Activated CD4-positive, alpha-beta T cell treated with anti-CD3 and anti-CD28 coated beads, Interleukin-10, Interleukin-2, amounts not matched to agents 100 ng/mL and 50 ng/mL, durations not matched to agents 16 hours and 8 hours (primary cell): ENCODE measurements around the gene CENPN.

ENCODE experiments used
- DNase-seq: peaks from one replicate; pipeline ENCODE4 v3.0.0-alpha.2; 2020

CENPN gene, protein sequence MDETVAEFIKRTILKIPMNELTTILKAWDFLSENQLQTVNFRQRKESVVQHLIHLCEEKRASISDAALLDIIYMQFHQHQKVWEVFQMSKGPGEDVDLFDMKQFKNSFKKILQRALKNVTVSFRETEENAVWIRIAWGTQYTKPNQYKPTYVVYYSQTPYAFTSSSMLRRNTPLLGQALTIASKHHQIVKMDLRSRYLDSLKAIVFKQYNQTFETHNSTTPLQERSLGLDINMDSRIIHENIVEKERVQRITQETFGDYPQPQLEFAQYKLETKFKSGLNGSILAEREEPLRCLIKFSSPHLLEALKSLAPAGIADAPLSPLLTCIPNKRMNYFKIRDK

DNA sequence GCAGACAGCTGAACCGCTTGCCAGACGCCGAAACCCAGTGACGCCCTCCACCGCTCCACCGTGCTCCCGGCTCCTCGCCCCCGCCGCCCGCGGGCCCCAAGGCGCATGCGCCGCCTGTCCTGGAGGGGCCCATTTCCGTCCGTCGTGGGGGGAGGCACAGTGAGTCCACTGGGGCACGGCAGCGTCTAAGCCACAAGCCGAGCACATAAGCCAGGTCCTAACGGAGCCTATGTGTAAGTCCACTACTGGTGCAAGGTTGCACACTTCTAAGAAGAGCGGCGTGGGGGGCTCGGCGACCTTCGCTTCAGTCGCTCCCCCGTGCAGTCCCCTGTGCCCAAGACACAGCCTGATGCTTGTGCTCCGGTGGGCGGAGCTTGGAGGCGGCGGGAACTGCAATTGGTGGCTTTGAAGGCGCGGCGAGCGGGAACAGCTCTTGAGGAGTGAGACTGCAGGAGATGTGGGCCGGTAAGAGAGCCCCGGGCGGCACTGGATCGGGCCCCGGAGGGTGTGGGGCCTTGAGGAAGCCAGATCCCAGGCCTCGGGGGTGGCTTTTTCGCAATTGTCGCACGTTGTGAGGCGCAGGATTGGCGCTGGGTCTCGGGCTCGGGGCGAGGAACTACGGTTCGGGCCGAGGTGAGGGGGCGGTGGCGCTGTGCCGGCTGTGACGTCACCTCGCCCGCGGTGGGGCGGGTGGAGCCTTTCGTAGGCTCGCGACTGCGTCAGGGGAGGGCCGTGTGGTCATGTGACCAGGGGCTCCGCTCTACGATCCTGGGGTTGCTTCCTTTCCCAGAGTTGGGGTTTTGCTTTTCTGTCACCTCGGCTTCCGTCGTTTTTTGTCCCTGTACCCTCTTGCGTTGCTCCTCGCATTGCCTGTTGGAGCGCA lies at the start of gene CENPN, which contains the start of gene CMC2:
TSS of gene CENPN (plus strand) at position 402 of the 883 bp plus-strand sequence. CDS start 4,726 bp downstream, outside the sequence.
TSS of gene CMC2 (minus strand) at position 73 of the 883 bp plus-strand sequence. CDS start 9,491 bp downstream, outside the sequence.
- peak; percentile 98 for DNase-seq

DNA sequence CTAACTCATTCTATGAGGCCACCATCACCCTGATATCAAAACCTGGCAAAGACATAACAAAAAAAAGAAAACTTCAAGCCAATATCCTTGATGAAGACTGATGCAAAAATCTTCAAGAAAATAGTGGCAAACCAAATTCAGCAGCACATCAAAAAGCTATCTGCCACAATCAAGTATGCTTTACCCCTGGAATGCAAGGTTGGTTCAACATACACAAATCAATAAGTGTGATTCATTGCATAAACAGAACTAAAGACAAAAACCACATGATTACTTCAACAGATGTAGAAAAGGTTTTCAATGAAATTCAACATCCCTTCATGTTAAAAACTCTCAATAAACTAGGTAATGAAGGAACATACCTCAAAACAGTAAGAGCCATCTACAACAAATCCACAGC lies 48.7 kb upstream of the CENPN start:
- DNase-seq = no peak

DNA sequence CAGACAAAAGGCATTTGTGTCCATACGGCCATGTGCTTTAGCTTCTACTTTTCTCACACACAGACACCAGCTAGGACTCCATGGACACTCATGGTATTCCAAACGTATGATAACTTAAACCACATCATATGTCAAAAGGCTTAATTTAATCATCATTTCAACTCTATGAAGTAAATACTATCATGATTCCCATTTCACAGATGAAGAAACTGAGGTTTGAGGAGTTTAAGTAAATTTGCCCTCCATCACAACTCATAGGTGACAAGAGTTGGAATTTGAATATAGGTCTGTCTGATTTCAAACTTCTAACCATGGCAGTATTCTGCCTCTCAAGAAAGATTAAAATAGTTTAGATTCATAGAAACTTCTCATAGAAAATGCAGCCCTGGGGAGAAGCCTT lies 44.1 kb upstream of the CENPN start:
- no peak for DNase-seq

DNA sequence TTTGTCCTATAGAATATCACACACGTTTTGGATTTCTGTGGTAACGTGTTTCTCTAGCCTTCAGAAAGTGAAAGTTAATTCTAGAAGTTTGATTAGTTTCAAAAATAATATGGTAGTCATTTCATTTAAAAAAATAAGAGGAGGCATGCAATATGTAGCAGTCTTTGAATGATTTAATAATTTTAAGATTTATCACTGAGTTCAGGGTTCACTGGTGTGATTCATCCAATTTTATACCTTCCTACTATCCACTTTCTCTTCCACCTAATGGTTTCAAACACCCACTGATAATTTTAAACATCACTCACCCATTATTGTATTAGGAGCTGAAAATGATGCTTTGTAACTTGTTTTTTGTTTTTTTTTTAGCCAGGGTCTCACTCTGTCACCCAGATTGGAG lies 42.7 kb upstream of the CENPN start:
- DNase-seq = no peak

DNA sequence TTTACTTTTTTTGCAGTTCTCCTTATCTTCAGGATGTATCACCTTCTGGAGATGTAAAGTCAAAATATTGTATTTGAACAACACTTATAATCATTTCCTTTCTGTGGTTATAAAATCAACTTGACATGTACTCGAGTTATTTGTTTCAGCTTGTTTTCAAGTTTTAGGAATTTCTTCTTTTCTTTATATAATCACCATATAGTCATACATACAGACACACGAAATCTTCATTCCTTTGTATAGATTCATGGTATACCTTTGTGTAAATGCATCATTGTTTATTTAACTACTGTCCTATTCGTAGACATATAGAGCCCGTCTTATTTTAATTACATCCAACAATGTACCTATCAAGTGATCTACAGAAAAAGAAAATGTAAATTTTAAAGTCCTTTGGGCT lies 40.4 kb upstream of the CENPN start:
- no peak for DNase-seq

DNA sequence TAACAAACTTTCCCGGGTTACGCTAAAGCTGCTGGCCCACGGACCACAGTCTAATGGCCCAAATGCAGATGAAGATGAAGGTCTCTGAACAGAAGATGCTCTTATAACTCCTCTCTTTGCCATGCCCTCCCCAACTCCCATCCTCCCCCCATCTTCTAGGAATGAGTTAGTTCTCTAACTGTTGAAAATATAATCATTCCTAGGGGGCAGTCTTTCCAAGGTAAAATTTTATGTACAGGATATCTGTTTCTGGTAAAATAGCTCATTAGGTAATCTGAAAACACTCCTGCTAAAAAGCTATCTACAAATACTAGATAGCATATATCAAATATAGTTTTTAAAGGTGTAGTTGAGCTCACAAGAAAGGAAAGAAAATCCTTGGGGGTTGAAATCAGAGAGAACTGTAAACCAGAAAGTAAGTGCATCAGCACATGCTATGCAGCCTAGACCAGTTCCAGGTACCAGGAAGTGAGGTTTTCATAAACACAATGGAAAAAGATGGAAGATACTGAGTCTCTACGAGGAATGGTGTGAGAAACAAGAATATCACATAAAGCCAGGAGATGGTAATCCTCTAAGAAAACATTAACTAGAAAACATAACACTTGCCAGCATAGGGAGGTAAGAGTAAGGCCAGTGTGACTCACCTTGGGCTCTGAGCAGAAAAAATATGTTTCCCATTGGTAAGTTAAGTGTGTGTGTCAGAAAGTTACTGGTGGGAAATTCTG lies 38.5 kb upstream of the CENPN start:
- DNase-seq = no peak

DNA sequence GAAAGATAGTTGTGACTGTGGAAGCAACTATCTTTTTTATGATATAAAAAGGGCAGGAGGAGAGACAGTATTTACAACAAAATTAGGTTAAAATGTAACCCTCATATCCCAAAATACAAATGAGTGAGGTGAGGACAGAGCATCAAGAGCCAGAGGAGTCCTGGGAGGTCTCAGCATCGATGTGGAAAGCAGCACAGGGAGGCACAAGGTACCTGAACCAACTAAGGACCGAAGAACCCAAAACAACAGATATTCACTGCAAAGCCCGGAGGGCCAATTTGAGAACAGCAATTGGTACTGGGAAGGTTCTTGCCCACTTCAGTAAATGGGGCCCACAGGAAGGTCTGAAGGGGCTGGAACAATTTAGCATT lies 37.9 kb upstream of the CENPN start:
- no peak for DNase-seq

DNA sequence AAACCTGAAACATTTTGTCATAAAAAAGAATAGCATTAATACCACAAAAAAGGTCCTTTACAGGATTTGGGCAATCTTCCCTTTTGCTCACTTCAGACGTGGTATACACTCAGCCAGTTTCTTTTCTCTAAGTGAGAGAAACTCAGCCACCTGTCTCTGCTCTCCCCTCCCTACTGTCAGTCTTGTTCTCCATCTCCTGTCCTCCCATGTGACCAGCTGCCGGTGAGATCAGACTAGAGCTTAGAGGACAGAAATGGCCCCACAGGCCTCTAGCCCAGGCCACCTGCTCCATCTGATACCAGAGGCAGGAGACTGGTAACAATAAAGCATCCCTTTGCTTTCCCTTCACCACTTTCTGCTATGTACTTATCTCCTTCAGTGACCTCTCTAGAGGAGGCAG lies 35.2 kb upstream of the CENPN start:
- no peak for DNase-seq

DNA sequence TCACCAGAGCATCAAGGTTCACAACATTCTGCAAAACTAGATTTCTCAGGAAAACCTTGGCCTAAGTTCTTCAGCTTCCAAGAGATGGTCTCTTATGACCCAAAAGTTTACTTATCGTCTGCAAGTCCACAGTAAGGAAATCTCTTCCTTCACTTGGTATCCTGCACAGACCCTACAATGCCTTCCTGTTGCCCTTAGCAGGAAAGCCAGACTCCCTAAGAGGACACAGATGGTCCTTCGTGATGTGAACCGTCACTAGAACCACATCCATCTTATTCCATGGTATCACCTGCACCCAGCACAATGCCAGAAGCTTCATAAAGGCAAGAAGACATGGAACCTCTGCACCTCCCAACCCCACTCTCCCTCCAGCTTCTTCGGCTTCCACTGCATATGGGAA lies 34.4 kb upstream of the CENPN start:
- DNase-seq = no peak

DNA sequence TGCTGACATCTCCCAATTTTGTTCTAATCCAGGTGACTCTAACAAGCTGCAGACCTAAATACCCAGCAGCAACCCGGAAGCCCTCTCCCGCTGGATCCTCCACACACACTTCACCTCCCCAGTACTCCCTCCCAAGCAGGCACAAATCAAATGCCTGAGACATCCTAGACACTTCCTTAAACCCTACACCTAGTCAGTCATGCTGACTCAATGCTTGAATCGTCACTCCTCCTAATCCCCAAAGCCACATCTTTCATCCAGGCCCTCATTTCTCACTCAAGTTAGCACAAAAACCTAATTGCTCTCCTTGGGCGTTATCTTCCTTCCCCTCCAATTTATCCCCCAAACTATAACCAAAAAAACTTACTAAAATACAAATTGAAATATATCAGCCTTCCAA lies 33.0 kb upstream of the CENPN start:
- DNase-seq = no peak

DNA sequence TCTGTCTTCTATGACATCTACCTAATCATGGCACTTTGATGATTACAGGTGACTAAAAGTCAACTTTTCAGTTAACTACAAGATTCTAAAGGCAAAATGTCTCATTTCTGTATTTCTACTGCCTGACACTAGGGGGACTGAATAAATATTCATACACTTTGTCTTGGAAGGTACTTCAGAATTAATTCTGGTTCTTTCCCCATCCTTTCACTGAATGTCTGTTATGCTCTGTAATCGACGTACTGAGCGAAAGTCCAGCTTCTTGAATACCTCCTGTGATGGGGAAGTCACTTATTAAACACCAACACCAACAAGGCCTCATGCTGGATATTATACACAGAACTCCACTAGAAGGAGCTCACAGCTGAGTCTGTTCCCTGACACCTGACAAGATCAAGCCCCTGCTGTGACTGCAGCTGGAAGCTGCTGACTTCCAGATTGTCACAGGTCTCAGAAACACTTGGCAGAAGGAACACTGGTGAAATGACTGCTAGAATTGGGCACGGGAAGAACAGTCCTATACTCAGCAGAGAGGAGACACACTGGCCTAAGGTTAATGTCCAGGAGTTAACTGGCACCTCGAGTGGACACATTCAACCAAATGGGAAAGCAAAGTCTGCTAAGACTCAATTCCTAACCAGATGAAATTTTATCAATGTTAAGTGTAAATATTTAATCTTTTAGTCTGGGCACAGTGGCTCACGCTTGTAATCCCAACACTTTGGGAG lies 32.2 kb upstream of the CENPN start:
- DNase-seq = no peak

DNA sequence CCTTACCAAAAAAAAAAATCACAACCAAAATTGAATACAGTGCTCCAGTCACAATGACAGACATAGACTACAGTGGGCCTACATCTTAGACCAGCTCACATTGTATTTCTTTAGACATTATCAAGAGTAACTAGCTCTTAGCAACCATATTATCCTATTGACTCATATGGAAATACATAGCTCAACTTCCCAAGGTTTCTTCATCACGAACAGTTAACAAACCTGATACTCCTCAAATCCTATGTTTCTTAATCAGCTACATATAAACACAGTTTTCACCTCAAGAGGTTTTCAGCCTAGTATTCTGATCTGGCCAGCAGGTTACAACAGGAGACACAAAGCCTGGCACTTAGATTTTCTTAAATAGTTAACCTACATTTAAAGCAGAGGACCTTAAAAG lies 30.1 kb upstream of the CENPN start:
- no peak for DNase-seq

DNA sequence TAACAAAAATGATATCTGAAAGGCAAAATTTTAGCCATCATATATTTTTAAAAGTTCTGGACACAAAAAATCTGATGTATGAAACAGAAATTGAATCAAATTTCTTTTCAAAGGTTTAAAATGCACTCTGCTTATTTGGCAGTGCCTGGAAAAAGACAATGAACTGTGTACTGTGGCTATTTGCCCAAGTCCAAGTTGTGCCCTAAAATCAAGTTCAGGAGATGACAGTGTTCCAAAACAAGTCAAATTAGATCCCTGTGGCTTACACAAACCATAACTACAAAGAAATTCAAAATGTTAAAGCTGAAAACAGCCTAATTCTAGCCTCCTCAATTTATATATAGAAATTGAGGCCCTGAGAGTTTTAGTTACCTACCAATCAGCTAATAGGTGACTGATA lies 25.9 kb upstream of the CENPN start:
- no peak for DNase-seq

DNA sequence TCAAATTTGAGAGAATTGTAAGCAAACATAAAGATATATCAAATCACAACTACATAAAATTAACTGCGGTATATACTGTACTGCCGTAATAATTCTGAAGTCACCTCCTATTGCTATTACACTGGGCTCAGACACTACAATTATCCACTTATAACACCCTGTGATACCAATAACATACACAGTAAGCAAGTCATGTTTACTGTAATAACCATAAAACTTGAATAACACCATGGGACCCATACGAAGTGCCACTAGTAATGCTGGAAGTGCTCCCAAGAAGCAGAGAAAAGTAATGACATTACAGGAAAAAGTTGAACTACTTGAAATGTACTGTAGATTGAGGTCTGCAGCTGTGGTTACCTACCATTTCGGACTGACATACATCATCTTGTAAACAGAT lies 24.4 kb upstream of the CENPN start:
- no peak for DNase-seq

DNA sequence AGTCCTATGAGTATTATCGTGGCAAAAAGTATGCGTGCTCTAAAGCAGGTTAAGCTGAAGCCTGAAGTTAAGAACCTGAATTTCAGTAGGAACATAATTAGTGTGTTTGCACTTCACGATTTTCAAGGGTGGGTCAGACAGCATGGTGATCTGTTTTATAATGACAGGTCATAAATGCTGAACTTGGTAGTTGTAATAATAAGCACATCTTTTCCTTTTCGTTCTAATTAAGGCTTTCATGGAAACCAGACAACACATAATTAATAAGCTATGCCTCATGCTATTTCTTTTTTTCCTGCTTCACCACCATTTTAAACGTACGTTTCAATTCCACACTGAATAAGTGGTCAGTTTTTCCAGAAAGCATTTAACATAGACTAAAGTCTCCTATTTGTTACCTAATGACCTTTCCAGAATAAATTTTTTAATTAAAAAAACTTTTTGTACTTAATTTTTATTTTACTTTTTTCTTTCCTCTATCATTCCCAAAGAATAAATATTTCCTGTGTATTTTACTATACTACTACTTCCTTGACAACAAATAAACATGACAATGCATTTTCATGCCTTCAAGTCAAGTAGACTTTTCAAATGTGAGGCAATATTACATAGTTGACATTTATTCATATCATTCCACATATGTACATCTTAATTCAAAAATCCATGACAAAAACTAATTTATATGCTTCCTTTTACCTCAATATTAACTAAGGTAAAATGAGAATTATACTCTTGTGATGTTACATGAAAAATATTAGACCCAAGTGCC lies 22.7 kb upstream of the CENPN start:
- no peak for DNase-seq

DNA sequence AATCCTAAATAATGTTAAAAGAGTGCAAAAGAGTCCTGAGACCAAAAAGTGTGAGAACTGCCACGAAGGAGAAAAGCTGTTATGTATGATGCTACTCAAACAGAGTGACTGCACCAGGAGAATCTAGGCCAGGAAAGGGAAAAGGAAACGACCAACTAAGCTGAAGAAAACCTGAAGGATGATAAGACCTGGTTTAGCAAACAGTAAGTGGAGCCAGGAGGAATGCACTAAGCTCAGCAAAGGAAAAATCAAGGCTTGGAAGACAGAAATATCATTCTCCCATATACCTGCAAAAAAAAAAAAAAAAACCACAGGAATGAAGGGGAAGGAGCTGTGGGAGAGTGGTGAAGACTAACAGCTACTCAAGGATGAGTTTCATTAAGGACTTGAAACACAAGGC lies 21.4 kb upstream of the CENPN start:
- DNase-seq = no peak

DNA sequence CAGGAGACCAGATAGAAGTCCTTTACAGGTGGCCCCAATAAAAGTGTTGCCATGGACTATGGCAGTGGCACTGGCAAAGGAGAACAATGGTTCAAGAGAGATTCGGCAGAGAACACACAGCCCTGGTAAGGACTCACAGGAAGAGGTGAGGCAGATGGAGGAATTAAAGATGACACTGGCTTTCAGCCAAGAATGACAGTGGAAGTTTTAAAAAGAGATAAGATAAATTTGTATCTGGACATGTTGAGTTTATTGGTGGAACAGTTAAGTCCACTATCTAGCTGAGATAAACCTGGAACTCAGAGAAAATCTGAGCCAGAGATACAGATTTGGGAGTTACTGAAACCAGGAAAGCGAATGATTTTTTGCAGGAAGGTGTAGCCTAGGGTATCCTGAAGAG lies 20.5 kb upstream of the CENPN start:
- no peak for DNase-seq

DNA sequence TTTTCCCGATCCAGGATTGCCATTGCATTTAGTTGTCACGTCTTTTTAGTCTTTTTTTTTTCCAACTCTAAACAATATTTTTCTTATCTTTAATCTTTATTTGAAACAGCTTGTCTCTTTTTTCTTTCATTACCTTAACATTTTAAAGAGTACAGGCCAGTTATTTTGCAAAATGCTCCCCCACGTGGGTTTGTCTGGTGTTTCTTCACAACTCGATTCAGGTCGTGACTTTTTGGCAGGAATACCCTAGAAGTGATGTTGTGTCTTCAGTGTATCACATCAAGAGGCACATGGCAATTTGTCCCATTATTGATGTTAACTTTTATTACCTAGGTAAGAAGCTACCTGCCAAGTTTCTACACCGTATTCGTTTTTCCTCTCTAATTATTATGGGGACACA lies 18.3 kb upstream of the CENPN start:
- no peak for DNase-seq

DNA sequence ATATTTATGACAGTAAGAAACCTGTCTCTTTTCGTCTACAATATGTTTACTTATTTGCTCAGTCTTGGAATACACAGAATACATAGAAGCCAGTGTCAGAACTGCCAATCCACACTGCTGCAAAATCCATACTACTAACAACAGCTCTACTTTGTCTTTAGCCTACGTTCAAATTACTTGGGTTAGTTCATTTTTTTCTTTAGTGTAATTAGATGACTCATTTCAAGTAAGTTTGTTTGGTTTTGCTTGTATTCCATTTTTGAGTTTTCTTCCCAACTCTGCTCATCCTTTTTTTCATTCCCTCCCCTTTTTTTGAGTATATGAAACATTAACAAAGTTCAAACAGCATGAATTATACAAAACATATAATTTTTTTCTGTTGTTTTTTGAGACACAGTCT lies 17.2 kb upstream of the CENPN start:
- no peak for DNase-seq

DNA sequence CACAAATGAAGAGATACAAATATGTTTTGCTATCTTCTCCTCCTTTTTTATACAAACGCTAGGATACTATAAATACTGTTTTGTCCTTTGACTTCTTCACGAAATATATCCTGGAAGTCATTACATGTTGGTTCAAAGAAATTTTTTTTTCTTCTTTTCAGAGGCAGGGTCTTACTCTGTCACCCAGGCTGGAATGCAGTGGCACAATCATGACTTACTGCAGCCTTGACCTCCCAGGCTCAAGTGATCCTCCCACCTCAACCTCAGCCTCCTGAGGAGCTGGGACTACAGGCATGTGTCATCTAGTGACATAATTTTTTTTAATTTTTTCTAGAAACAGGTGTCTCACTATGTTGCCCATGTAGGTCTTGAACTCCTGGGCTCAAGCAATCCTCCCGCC lies 16.4 kb upstream of the CENPN start:
- no peak for DNase-seq

DNA sequence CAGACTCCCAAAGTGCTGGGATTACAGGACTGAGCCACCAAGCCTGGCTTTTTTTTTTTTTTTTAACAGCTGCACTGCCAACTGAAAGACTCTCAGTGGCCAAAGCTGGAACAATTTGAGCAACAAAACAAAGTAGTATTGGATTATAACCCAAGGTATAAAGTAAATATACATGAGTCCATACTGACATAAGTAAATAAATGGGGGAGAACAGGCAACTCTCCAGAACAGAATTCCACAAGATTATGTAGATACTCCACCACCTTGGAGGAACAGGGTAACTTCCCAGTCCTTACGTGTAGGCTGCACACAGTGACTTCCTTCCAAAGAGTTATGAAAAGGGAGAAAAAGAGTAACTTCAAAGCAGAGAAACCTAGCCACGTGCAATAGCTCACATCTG lies 16.0 kb upstream of the CENPN start:
- DNase-seq = no peak

DNA sequence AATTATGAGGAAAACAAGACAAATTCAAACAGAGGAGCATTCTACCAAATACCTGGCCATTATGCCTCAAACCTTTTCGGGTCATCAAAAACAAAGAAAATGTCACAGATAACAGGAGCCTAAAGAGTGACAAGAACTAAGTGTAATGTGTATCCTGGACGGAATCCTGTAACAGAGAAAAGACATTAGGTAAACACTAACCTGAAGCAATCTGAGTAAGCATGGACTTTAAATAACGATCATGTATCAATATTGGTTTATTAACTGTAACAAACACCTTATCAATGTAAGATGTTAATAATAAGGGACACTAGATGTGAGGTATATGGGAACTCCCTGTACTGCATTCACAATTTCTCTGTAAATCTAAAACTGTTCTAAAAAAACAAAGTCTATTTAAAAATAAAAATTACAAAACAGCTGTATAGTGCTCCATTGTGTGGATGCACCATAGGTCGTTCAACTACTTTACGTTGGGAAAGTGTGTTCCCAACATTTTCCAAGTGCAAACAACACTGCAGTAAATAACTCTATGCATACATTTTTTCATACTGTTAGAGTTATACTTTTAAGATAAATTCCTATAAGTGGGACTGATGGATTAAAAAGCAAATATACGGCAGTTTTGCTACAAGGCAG lies 15.1 kb upstream of the CENPN start:
- DNase-seq = no peak
